ENCODE results near the gene GIPR. TPM values are rescaled to one million over a fixed set of nuclear protein-coding genes. Genes with fewer than 3 reads are reported as not detected.
A peak's percentile ranks its signal among the peaks of the same experiment; 100 is the strongest.
"Not testable (repeated sequence)": the region's sequence is repeated elsewhere in the genome, so short reads cannot be mapped to it uniquely, and the experiment has no call there.

Gene GIPR
- total RNA-seq, 1 experiment from 2014 or later: not detected

DNA sequence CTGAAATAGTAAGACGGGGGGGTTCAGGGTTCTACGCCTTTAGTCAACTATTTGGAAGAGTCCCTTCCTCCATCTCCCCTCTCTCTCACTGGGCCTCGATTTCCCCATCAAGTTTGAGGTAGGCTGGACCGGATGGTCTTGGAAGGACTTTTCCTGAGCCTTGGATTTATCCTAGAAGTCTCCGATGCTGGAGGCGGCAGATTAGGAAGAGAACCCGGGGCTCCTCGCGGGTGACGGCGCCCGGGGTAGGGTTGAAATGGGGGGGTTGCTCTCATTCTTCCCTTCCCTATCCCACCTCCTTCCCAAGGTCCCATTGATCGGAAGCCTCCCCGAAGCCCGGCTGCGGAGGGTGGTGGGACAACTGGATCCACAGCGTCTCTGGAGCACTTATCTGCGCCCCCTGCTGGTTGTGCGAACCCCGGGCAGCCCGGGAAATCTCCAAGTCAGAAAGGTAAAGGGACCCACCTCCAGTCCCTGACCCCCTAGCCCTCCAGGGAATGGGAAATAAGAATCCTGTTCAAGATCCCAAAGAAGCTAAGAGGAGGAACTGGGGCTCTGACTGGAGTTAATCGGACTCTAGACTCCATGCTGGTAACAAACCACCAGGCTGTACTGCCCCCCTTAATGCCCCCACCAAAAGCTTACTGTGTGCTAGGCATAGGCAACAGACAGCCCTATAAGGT, 25.2 kb downstream of the GIPR start:
- H3K27me3 ChIP-seq (ENCODE audit: control insufficient read depth, insufficient read depth, low read length): no peaks in the 10 kb centered on the region
- peaks cover 23% of the 10 kb centered on the region for H3K36me3 ChIP-seq (replicated peaks; ENCODE audit: control insufficient read depth, insufficient read depth, low read length)
- DNase-seq: peak; percentile 91
- peak overlapping the region; percentile 92 for H3K4me3 ChIP-seq (ENCODE audit: insufficient read depth, low read depth, low read length)

DNA sequence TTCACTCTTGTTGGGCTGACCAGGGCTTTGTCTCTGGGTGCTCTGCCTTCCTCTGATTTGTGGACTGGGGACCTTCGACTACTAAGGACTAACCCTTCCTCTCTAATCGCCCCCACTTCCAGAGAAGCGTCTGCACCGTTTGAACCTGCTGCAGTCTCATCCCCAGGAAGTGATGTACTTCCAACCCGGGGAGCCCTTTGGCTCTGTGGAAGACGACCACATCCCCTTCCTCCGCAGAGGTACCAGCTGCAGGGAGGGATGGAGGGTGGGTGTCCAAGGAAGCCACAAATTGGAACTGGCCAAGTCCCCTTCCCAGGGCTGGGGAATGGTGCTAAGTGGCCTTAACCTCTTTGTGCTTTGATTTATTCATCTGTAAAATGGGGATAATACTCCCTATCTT, 33.7 kb downstream of the GIPR start:
- H3K36me3 ChIP-seq (replicated peaks; ENCODE audit: control insufficient read depth, insufficient read depth, low read length): peaks cover 20% of the 10 kb centered on the region
- H3K27me3 ChIP-seq (ENCODE audit: control insufficient read depth, insufficient read depth, low read length): no peaks in the 10 kb centered on the region
- no peak for DNase-seq
- no peak overlapping the region for H3K4me3 ChIP-seq (ENCODE audit: insufficient read depth, low read depth, low read length)

GRCh38 chr19:45705115-45705514, 37.1 kb downstream of the GIPR start:
- Histone ChIP-seq H3K27me3 (ENCODE audit: control insufficient read depth, insufficient read depth, low read length) (no peaks in the 10 kb centered on the region), H3K4me3 (ENCODE audit: insufficient read depth, low read depth, low read length) (no peak overlapping the region), H3K36me3 (replicated peaks; ENCODE audit: control insufficient read depth, insufficient read depth, low read length) (peaks cover 12% of the 10 kb centered on the region)
- DNase-seq: no peak

DNA sequence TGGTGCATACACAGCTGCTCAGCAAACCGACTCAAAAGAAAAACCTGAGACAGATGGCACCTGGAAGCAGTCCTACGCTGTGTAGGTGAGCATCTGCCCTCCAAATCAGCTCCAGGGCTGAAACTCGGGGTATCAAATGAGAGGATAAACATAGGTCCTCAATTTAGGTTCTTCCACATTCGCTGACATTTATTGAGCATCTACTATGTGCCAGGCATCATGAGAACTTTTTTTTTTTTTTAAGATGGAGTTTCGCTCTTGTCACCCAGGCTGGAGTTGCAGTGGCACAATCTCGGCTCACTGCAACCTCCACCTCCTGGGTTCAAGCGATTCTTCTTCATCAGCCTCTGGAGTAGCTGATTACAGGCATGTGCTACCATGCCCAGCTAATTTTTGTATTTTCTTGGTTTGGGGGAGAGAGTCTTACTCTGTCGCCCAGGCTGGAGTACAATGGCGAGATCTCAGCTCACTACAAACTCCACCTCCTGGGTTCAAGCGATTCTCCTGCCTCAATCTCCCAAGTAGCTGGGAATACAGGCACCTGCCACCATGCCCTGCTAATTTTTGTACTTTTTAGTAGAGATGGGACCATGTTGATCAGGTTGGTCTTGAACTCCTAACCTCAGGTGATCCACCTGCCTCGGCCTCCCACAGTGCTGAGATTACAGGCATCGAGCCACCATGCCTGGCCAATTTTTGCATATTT, 37.8 kb downstream of the GIPR start:
- Histone ChIP-seq H3K27me3 (ENCODE audit: control insufficient read depth, insufficient read depth, low read length) (no peaks in the 10 kb centered on the region), H3K4me3 (ENCODE audit: insufficient read depth, low read depth, low read length) (no peak overlapping the region), H3K36me3 (replicated peaks; ENCODE audit: control insufficient read depth, insufficient read depth, low read length) (peaks cover 11% of the 10 kb centered on the region)
- DNase-seq: no peak

DNA sequence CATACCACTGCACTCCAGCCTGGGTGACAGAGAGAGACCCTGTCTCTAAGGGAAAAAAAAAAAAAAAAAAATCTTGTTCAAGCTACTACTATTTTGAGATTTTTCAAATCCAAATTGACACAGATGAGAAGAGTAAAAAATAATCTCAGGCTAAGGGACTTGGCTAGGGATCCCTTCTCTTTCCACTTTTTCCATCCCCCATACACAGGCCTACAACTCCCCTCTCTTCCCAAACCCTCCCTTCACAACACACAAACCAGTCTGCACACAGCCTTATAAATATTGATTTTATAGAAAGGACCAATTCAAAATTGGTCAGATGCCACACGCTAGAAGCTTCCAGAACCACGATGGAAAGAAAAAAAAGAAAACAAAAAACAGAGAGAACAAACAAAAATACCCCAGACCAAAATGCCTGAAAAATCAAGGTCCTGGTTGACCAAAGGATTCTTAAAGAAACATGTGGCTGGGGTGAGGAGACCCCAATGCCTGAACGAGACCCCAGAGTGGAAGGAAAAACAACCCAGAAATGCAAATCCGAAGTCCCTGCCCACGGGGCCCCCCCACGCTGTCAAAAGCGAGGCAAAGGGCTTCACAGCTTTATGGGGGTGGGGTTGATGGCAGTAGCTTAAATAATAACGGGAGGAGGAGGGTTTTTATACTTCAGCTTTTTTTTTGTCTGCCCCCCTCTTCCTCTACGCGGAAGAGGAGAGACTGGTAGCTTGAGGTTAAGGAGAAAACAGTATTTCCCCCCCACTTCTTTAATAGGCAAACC, 42.5 kb downstream of the GIPR start:
- Histone ChIP-seq H3K27me3 (ENCODE audit: control insufficient read depth, insufficient read depth, low read length) (no peaks in the 10 kb centered on the region), H3K4me3 (ENCODE audit: insufficient read depth, low read depth, low read length) (no peak overlapping the region), H3K36me3 (replicated peaks; ENCODE audit: control insufficient read depth, insufficient read depth, low read length) (no peaks in the 10 kb centered on the region)
- no peak for DNase-seq

DNA sequence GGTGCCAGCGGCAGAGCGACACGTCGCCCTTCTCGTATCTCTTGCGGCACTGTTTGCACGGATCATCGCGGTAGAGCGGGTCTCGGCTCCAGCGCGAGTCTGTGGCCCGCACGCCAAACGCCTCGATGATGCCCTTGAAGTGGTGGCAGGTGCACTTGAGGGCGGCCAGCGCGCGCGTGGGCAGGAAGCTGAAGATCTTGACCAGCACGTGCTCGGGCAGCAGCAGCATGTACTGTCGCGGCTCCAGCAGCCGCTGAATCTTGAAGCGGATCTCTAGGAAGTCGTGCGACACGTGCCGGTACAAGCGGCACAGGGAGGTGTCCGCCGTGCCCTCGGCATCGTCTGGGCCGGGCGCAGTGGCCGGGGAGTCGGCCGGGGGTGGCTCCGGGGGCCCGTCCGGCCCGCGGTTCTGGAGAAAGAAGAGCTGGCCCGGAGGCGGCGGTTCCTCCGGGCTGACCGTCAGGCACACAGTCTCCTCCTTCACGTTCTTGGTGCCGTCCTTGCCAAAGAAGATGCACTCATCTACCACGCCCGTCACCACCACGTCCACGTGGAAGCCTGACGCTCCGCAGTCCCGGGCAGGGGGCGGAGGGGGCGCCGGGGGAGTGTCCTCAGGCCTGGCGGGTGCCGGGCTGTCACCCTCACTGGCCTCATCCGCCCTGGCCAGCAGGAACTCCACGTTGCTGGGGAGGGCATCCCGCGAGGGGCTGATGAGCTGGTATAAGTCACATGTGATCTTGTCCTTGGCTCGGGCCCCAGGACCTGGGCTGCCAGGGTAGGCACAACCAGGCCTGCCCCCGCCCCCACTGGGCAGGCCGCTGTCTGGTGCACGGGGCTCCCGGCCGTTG, 44.1 kb downstream of the GIPR start:
- Histone ChIP-seq H3K4me3 (ENCODE audit: insufficient read depth, low read depth, low read length) (no peak overlapping the region), H3K36me3 (replicated peaks; ENCODE audit: control insufficient read depth, insufficient read depth, low read length) (no peaks in the 10 kb centered on the region), H3K27me3 (ENCODE audit: control insufficient read depth, insufficient read depth, low read length) (no peaks in the 10 kb centered on the region)
- DNase-seq: peak; percentile 65

DNA sequence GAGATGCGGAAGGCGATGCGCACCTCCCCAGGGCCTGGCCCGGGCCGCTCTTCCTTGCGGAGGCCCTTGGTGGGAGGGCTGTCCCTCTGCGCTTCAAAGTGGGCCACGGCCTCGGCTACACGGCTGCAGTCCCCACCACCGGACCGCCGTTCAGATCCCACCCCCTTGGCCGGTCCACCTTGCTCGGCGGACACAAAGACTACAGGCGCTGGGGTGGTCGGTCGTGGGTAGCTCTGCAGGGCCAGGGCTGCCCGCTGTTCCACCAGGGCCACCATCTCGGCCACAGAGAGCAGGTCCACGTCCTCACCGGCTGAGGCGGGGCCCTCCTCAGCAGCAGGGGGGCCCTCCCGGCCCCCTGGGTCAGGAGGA, 44.7 kb downstream of the GIPR start:
- no peak overlapping the region for H3K4me3 ChIP-seq (ENCODE audit: insufficient read depth, low read depth, low read length)
- no peaks in the 10 kb centered on the region for H3K36me3 ChIP-seq (replicated peaks; ENCODE audit: control insufficient read depth, insufficient read depth, low read length)
- H3K27me3 ChIP-seq (ENCODE audit: control insufficient read depth, insufficient read depth, low read length): no peaks in the 10 kb centered on the region
- peak; percentile 50 for DNase-seq

DNA sequence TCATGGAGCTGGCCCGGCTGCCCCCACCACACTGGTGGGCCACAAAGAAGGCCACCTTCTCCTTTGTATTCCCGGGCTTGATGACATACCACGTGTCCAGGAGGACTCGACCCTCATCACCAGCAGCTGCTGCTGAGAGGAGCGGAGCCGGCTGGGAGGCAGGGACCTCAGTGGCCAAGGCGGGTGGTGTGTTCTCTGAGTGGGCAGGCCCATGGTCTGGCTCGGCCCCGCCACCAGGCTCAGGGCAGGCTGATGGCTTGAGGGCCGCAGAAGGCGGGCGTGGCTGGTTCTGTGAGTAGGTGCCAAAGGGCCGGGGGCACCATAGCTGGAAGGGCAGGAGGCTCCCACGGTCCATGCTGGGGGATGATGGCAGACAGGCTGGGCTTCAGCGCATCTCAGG, 45.1 kb downstream of the GIPR start:
- no peaks in the 10 kb centered on the region for H3K27me3 ChIP-seq (ENCODE audit: control insufficient read depth, insufficient read depth, low read length)
- no peak for DNase-seq
- H3K36me3 ChIP-seq (replicated peaks; ENCODE audit: control insufficient read depth, insufficient read depth, low read length): no peaks in the 10 kb centered on the region
- no peak overlapping the region for H3K4me3 ChIP-seq (ENCODE audit: insufficient read depth, low read depth, low read length)

DNA sequence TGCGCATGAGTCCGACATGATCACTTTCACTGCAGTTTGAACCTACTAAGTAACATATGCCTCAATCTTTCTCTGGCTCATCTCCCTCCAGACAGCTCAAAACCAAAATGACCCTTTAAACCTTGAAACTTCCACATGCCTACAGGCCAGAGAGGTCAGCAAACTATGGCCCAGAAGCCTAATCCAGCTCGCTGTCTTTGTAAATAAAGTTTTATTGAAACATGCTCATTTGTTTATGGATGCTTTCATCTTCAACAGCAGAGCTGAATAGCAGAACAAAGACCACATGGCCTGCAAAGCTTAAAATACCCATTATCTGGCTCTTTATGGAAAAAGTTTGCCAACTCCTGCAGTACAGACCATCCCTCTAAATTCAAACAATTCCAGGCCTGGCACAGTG, 47.1 kb downstream of the GIPR start:
- no peaks in the 10 kb centered on the region for H3K36me3 ChIP-seq (replicated peaks; ENCODE audit: control insufficient read depth, insufficient read depth, low read length)
- no peak overlapping the region for H3K4me3 ChIP-seq (ENCODE audit: insufficient read depth, low read depth, low read length)
- no peak for DNase-seq
- no peaks in the 10 kb centered on the region for H3K27me3 ChIP-seq (ENCODE audit: control insufficient read depth, insufficient read depth, low read length)

DNA sequence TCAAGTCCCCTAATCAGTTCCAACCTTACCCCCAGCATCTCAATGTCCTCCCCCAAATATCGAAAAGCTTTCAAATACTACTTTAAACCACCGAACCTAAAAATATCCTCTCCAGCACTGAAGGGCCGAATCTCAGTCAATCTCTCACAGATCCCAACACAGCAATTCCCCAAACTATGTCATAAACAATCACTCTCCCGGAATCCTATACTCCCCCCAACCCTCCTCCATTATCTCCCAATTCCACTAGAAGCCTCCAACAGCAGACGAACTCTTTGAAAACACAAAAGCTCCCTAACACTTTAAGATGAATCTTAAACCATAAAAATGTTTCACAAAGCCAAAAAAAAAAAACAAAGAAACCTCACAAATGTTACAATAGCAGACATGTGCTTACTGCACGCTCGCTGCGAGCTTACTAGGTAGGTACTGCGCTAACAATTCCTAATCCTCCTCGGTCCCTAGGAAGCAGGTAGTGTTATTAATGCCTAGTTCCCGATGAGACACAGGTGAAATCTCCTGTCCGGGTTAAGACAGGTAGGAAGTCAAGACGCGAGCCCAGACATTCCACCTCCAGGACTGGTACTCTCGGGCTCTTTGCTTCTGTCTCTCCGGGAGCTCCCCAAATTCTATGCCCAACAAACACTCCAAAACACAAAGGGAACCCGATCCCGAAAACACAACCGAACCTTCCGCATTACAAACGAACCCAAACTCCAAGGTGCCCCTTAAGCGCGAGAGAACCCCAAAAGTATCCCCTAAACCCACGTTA, 48.5 kb downstream of the GIPR start:
- Histone ChIP-seq H3K4me3 (ENCODE audit: insufficient read depth, low read depth, low read length) (peak overlapping the region; percentile 81), H3K27me3 (ENCODE audit: control insufficient read depth, insufficient read depth, low read length) (no peaks in the 10 kb centered on the region), H3K36me3 (replicated peaks; ENCODE audit: control insufficient read depth, insufficient read depth, low read length) (no peaks in the 10 kb centered on the region)
- peak; percentile 72 for DNase-seq

DNA sequence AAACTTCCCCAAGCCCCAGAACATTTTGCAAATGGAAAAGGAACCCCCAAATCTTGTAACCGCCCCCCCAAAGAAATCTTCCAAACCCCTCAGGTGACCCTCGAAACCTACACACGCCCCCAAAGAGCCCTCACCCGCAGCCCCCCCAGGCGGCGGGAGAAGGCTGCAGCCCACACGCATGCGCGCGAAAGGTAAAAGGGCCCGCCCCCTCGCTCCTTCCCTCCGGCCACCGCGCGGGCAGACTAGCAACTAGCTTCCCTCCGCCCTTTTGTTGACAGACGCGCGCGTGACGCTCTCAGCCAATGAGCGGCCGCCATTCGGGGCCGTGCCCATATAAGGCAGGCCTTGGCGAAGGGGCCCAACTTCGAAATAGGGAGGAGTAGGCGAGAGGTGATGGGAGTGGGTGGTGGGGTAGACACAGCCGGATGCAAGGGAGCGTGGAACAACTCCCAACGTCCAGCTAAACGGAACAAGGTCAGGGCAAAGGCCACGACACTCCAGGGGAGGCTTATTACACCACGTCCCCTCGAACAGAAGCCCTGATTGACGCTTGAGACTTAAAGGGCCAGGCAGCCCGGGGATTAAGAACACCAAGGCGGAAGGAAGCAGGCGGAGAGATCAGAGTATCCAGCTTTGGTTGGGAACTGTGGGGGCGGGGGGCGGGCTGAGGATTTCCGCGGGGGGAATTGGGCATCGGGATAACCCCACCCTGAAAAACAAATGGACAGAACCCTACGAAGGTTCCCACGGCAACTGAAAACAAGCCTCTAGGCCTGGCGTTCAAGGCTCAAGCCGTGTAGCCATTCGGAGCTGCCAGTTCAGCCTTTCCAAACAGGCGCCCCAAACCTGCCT, 49.3 kb downstream of the GIPR start:
- DNase-seq: peak; percentile 98
- Histone ChIP-seq H3K36me3 (replicated peaks; ENCODE audit: control insufficient read depth, insufficient read depth, low read length) (0 out of 2 replicates have a peak, but pooled peaks cover 1% of the 10 kb centered on the region), H3K4me3 (ENCODE audit: insufficient read depth, low read depth, low read length) (peak overlapping the region; percentile 81), H3K27me3 (ENCODE audit: control insufficient read depth, insufficient read depth, low read length) (no peaks in the 10 kb centered on the region)

GRCh38 chr19:45717983-45718650, 50.1 kb downstream of the GIPR start:
- Histone ChIP-seq H3K4me3 (ENCODE audit: insufficient read depth, low read depth, low read length) (peak overlapping the region; percentile 49), H3K36me3 (replicated peaks; ENCODE audit: control insufficient read depth, insufficient read depth, low read length) (0 out of 2 replicates have a peak, but pooled peaks cover 1% of the 10 kb centered on the region), H3K27me3 (ENCODE audit: control insufficient read depth, insufficient read depth, low read length) (no peaks in the 10 kb centered on the region)
- DNase-seq: peak; percentile 62

GRCh38 chr19:45720065-45720464, 52.0 kb downstream of the GIPR start:
- DNase-seq; H3K36me3 ChIP-seq (replicated peaks; ENCODE audit: control insufficient read depth, insufficient read depth, low read length); H3K27me3 ChIP-seq (ENCODE audit: control insufficient read depth, insufficient read depth, low read length); H3K4me3 ChIP-seq (ENCODE audit: insufficient read depth, low read depth, low read length): not testable (repeated sequence)
